Stimulated activated CD8-positive, alpha-beta memory T cell treated with anti-CD3 and anti-CD28 coated beads, Interleukin-12 subunit alpha, Interleukin-12 subunit beta, amount 100 ng/mL, for 24 hours (primary cell): ENCODE results near the gene DCAF10.
"Not testable (repeated sequence)": the region's sequence is repeated elsewhere in the genome, so short reads cannot be mapped to it uniquely, and the experiment has no call there.

ENCODE experiments used
- DNase-seq: peaks from one replicate; pipeline ENCODE4 v3.0.0-alpha.2; 2020; ENCODE audit errors: extremely low read depth

DCAF10 gene

DNA sequence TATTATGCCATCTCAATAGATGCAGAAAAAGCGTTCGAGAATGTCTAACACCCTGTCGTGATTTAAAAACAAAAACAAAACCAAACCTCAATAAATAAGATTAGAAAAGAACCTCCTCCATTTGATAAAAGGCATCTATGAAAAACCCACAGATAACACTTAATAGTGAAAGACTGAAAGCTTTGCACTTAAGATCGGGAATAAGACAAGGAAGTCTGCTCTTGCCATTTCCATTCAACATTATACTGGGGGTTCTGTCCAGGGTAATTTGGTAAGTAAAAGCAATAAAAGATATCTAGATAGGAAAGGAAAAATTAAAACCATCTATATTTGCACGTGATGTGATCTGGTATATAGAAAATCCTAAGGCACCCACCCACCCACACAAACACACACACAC lies 8.5 kb upstream of the DCAF10 start:
- DNase-seq, result no peak

DNA sequence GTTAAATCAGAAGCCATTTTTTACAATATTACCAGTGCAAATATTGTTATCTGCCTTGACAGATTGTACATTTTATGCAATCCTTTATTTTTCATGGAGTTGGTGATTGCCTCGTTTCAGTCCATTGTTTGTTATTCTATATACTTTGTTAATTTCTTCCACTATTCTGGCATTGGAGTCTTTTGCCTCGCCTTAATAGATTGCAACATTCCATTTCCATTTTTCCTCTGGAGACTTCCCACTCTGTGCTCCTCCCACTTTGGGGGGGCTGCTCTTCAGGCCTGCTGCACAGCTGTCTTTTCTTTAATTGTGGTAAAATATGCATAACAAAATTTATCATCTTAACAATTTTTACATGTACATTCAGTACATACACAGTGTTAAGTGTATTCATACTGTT lies 4.4 kb upstream of the DCAF10 start:
- DNase-seq, result no peak

DNA sequence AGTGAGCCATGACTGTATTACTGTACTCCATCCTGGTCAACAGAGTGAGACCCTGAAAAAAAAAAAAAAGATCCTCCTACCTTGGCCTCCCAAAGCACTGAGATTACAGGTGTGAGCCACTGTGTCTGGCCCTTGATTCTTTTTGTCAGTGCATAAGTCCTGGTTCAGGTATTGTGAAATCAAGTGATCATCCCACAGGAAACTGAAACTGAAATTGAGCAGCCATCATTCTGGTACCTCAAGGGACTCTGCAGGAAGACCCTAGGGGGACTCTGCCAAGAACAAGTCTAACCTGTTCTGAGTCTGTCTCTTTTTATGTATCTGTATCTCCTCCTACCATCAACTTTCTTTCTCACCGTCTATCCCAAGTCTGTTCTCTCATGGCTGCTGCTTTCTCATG lies 1.9 kb upstream of the DCAF10 start:
- no peak for DNase-seq

DNA sequence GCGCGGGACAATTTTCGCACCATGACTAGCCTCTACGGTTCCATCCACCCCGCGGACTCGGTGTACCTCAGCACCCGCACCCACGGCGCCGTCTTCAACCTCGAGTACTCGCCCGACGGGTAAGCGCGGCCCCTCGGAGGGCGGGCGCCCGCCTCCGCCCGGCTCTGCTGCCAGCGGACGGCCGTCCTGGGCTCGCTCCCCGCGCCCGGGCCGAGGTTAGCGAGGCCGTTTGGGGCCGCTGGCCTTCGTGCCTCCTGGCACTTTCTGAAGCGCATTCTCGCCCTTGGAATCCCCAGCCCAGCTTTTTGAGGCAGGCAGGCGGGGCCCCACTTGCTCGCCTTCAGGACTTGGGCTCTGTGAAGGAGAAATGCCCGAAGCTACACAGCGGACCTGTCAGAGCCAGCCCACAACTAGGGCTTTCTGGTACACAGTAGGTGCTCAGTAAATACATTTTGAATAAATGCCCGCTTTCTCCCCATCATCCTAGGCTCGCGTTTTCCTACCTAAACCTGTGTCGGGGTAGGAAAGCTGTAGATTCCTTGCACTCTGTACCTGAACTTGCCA lies 772 bp downstream of the DCAF10 start:
- DNase-seq, result no peak

DNA sequence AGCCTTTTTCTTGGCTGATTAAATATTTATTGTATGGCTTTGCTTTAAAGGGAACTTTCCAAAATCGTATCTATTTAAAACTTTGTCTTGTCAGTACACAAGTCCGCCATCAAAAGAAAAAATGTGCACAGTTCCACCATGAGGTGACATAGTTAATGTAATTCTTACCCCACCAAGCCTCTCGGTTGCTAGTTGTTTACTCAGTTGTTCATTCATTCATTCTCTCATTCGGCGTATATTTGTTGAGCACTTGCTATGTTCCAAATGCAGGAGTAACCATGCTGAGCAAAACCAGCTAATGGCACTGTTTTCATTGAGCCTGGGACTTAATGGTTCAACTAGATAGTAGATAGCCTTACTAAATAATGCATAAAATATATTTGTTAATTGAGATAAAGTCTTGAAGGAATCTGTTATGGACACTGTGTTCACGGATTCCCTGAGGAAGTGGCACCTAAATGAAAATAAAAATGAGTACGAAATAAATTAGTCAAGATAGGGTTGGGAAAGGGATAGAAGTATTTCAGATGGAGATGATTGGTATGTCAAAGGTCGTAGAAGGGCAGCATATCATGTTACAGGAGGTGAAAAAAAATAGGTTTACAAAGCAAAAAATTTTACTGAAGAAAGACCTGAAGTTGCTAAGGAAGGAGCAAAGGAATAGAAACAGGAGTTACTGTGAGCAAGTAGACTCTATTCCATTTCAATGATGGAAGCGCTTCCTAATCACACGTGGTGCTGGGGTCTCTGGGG lies 1.5 kb downstream of the DCAF10 start:
- no peak for DNase-seq

DNA sequence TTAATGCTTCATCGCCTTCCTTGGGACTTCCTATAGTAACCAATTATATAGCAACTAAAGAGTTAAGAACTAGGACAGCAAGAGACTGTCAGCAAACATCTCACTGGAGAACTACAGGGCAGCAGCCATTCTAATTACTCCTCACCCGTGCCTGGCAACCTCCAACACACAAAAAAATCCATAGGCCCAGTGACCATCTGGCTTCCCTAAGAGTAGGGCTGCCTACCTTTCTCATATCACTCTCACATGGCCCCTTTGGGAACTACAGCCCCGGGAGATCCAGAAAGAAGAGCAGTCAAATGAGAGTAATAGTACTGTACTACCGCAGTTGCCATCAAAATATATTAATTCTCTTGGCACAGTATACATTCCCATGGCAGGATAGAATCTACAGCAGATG lies 5.7 kb downstream of the DCAF10 start:
- DNase-seq, result no peak

DNA sequence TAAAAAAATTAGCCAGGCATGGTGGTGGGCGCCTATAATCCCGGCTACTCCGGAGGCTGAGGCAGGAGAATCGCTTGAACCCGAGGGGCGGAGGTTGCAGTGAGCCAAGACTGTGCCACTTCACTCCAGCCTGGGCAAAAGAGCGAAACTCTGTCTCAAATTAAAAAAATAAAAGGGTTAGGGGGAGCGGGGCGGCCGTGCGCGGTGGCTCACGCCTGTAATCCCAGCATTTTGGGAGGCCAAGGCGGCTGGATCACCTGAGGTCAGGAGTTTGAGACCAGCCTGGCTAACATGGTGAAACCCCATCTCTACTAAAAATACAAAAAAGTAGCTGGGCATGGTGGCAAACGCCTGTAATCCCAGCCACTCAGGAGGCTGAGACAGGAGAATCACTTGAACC lies 9.1 kb downstream of the DCAF10 start:
- DNase-seq, result not testable (repeated sequence)

DNA sequence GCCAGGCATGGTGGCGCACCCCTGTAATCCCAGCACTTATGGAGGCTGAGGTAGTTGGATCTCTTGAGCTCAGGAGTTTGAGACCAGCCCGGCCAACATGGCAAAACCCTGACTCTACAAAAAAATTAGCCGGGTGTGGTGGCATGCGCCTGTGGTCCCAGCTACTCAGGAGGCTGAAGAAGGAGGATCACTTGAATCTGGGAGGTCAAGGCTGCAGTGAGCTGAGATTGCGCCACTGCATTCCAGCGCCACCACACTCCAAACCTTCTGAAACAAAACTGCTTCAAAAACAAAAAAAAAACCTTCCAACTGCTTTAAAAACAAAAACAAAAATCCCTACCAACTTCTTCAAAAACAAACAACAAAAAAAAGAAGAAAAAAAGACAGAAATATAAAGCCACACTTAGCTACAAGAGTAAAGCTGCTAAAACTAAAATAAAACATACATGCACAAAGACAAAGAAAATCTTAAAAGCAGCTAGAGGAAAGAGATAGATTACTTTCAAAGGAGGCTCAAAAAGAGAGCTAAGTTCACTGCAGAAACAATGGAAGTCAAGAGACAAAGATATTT lies 11.4 kb downstream of the DCAF10 start:
- no peak for DNase-seq

DNA sequence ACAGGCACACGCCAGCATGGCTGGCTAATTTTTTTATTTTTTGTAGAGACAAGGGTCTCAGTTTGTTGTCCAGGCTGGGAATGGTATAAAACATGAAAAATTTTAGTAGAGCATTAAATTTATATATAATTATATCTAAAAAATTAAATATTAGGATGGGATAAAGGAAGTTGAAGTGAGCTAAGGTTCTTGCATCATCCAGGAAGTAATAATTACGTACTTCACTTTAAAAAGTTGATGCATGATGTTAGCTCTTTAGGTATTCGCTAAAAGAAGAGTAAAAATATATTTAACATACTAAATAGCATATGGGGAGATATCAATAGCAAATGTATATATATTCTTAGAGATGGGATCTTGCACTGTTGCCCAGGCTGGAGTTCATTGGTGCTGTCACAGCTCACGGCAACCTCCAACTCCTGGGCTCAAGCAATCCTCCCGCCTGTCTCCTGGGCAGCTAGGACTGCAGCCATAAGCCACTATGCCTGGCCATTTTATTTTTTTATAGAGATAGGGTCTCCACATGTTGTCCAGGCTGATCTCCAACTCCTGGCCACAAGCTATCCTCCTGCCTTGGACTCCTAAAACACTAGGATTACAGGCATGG lies 12.3 kb downstream of the DCAF10 start:
- no peak for DNase-seq

DNA sequence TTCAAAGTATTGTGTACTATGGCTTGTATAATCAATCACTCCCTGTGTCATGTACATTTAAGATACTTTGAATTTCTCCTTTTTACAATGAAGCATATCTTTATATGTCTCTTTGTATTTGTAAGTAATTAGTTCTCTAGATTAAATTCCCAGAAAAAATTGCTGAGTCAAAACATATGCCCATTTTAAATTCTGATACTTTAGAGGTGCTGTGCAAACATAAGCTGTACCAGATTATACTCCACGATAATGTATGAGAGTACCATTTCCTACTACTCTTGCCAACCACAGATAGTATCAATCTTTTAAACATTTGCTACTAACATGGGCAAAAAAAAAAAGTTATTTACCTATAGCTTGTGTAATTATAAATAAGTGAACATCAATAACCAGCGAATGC lies 18.3 kb downstream of the DCAF10 start:
- no peak for DNase-seq

DNA sequence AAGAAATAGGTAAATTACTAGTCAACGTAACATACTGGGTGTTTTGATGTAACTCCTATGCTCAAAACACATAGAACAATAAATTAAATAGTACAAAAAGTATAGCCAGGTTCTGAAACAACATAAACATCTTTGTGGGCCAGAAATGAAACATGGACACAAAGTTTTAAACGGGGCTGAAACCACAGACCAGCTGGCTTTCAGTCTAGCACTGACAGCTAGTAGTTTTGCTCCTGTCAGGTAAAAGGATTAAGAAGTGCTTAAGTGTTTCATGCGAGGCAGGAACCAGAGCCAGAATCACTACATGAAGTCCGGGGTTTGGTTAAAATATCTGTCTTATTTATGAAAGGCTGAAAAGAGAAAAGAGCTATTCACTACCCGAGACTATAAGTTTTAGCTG lies 19.5 kb downstream of the DCAF10 start:
- no peak for DNase-seq

DNA sequence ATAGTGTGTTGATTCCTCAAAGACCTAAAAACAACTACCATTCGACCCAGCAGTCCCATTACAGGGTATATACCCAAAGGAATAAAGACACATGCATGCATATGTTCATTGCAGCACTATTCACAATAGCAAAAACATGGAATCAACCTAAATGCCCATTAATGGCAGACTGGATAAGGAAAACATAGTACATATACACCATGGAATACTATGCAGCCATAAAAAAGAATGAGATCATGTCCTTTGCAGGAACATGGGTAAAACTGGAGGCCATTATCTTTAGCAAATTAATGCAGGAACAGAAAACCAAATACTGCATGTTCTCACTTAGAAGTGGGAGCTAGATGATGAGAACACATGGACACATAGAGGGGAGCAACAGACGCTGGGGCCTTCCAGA lies 24.6 kb downstream of the DCAF10 start:
- not testable (repeated sequence) for DNase-seq

DNA sequence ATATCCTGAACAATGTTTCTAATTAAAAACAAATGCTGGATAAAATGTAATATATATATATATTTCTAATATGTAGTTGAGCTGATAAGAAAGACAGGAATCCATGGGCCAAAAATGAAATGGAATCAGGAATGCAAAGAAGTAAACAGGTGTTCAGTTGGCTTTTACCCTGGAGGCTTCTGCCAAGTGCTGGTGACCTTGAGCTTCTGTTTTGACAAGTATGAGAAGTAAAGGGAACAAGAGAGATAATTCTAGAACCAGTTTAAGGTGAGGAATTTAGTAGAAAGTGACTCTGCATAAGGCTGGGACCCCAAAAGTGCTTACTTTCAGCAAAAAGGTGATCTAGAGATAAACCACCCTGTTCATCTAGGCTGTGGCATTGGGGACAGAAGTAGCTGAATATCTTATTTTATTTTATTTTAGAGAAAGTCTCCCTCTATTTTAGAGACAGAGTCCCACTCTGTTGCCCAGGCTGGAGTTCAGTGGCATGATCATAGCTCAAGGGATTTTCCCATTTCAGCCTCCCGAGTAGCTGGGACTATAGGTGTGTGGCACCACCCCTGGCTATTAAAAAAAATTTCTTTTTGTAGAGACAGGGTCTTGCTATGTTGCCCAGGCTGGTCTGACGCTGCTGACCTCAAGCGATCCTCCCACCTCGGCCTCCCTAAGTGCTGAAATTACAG lies 27.0 kb downstream of the DCAF10 start:
- no peak for DNase-seq

DNA sequence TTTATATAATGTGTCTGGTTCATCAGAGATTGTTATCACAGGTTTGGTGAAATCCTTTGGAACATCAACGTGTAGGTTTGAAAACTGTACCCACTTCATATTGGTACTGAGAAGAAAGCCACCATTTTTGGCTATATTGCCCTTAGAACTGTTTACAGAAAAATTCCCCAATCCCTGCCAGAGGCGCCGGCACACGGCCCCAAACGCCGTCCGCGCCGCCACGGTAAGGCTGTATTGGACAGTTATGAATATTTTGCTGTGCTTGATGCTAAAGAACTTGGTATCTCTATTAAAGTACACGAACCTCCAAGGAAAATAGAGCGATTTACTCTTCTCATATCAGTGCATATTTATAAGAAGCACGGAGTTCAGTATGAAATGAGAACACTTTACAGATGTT lies 35.2 kb downstream of the DCAF10 start:
- no peak for DNase-seq

DNA sequence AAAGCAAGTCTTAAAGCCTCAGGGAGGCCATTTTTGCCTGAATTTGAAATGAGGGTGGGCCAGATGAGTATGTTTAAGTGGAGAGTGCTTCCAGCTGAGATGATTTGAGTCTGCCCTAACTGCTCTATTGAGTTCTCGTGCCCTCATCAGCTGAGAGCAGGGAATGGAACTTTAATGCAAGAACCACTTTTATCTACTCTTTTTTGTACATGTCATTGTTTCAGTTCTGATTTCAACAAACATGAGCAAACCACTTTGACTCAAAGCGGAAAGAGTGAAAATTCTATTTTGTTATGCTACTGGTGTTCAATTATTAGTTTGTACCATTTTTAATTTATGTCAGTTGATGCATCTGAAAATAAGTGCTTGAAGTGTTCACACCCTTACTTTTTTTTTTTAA lies 35.8 kb downstream of the DCAF10 start:
- no peak for DNase-seq

DNA sequence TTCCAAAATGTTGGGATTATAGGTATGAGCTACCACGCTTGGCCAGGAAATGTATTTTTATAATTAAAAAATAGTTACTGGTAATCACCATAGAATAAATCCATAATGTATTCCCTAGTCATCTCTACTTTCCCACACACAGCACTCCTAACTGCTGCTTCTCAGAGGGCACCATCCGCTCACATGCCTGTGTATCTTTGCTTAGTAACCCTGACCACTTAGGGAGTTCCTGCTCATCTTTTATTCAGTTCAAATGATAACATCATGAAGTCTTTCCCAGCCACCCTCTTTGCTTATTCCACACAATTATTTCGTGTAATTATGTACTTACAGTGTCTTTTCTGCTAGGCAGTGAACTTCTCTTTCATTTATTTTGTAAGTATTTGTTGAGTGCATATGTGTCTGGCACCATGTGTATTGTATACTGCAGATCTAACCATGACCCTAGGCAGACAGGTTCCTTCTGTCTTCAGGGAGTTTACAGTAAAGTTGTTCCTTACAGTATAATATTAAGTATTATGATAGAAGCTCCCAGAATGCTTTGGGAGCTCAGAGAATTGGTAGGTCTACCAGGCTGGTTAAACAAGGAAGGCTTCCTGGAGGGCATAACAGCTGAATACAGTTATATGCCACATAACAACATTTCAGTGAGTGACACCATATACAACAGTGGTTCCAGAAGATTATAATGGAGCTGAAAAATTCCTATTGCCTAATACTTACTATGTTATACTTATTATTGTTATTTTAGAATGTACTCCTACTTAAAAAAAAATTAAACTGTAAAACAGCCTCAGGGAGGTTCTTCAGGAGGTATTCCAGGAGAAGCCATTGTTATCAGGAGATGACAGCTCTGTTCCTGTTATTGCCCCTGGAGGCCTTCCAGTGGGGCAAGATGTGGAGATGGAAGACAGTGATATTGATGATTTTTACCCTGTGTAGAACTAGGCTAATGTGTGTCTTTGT lies 39.2 kb downstream of the DCAF10 start:
- no peak for DNase-seq

DNA sequence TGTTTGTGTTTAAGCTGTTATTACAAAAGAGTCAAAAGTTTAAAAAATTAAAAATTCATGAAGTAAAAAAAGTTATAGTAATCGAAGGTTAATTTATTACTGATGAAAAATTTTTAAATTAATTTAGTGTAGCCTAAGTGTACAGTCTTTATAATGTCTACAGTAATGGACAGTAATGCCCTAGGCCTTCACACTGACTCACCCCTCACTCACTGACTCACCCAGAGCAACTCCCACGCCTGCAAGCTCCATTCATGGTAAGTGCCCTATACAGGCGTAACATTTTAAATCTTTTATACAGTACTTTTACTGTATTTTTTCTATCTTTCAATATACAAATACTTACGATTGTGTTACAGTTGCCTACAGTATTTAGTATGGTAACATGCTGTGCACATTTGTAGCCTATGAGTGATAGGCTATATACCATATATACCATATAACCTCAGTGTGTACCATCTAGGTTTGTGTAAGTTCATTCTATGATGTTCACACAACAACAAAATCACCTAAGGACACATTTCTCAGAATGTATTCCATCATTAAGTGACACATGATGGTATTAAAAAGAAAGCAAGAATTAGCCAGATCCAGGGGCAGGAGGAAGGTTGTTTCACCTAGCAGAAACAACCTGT lies 40.1 kb downstream of the DCAF10 start:
- DNase-seq, result no peak

DNA sequence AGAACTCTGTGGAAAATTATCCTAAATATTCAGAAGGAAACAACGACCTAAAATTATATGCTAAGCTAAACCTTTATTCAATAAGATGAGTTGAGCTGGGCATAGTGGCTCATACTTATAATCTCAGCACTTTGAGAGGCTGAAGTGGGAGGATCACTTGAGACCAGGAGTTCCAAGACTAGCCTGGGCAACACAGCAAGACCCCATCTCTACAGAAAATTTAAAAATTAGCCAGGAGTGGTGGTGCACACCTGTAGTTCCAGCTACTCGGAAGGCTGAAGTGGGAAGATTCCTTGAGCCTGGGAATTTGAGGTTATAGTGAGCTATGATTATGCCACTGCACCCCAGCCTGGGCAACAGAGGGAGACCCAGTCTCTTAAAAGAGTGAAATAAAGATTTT lies 51.6 kb downstream of the DCAF10 start:
- DNase-seq, result no peak

DNA sequence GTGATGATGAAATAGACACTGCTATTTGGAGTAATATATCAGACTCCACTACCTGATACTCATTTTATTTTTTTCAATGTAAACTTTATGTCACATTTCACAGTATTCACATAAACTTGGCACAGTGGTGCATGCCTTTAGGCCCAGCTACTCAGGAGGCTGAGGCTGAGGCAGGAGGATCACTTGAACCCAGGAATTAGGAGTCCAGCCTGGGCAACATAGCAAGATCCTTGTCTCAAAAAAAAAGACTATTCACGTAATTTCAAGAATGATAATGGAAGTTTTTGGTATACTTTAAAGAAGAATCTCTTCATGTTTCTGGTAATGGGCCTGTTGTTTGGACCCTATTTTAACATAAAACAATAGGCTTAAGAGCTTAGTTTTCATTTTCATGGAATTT lies 56.0 kb downstream of the DCAF10 start:
- no peak for DNase-seq

DNA sequence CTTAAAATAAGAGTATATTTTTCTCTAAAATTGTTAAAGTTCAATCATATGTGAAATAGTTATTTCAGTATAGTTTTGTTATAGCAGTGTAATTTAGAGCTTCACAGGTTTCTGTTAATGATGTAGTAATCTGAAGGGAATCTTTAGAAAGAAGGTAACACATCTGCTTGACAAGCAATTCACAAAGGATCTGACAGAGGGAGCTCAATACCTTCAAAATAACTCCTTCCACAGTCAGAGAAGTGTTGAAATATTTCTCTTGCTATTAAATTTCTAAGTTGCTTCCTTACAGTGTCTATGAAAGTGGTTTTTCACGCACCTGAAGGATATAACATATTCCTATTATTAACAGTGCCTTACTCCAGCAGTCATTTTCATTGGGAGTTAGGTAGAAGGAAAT lies 58.4 kb downstream of the DCAF10 start:
- no peak for DNase-seq

DNA sequence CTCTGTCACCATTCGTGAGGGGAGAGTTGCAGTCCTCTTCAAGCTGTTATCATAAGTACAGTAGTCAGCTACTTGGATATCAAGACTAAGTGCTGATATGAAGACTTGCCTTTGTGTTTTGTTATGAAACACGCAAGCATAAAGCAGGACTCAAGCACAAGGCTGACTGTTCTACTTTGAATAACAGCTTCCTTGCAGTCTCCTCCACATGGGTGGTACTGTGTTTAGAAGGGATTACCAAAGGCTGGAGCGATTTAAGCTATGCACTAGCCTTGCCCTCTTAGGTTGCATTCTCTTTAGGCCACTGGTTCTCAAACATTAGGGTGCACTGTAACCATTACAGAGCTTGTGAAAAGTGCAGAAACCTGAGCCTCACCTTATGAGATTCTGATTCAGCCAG lies 61.9 kb downstream of the DCAF10 start:
- no peak for DNase-seq
